HG03378 (cell line): ENCODE data around the gene INSRR.

Experiments
- ATAC-seq: cut with Tn5 transposase; IDR thresholded peaks from one replicate; pipeline ENCODE4 v1.9.1; 2021; ENCODE audit warnings: mild to moderate bottlenecking, moderate library complexity; ENCODE audit not compliant: unreplicated experiment

Gene INSRR

GRCh38 chr1:156875341-156875615, 16.4 kb upstream of the INSRR start:
- no peak for ATAC-seq

GRCh38 chr1:156874572-156875340, 15.8 kb upstream of the INSRR start:
- no peak for ATAC-seq

GRCh38 chr1:156874142-156874541, 15.2 kb upstream of the INSRR start:
- no peak for ATAC-seq

GRCh38 chr1:156873659-156874058, 14.7 kb upstream of the INSRR start:
- ATAC-seq: no peak

GRCh38 chr1:156869455-156869854, 10.5 kb upstream of the INSRR start:
- no peak for ATAC-seq

- ATAC-seq: no peak
Measured at GRCh38 chr1:156868341-156868740, 9.4 kb upstream of the INSRR start.

- no peak for ATAC-seq
Measured at GRCh38 chr1:156866249-156866909, 7.5 kb upstream of the INSRR start.

- no peak for ATAC-seq
Measured at GRCh38 chr1:156865865-156866248, 6.9 kb upstream of the INSRR start.

GRCh38 chr1:156865258-156865657, 6.3 kb upstream of the INSRR start:
- no peak for ATAC-seq

GRCh38 chr1:156864796-156865195, 5.9 kb upstream of the INSRR start:
- no peak for ATAC-seq

- ATAC-seq: no peak
Measured at GRCh38 chr1:156863631-156864030, 4.7 kb upstream of the INSRR start.

GRCh38 chr1:156862997-156863599, 4.2 kb upstream of the INSRR start:
- no peak for ATAC-seq

- ATAC-seq: no peak
Measured at GRCh38 chr1:156862584-156862983, 3.7 kb upstream of the INSRR start.

- no peak for ATAC-seq
Measured at GRCh38 chr1:156860628-156861423, 1.9 kb upstream of the INSRR start, which contains the start of gene NTRK1. Gene NTRK1, plus strand, starts transcription at chr1:156860865. Its CDS starts 70 bp downstream, at chr1:156860935.

- ATAC-seq: no peak
Measured at GRCh38 chr1:156860113-156860627, 1.3 kb upstream of the INSRR start.

GRCh38 chr1:156859523-156860112, 701 bp upstream of the INSRR start:
- no peak for ATAC-seq

- ATAC-seq: no peak
Measured at GRCh38 chr1:156858555-156858956, 361 bp downstream of the INSRR start.

GRCh38 chr1:156857532-156857931, 1.4 kb downstream of the INSRR start:
- no peak for ATAC-seq

- ATAC-seq: no peak
Measured at GRCh38 chr1:156856282-156856785, 2.6 kb downstream of the INSRR start.

GRCh38 chr1:156854634-156855033, 4.3 kb downstream of the INSRR start:
- no peak for ATAC-seq

GRCh38 chr1:156853761-156854160, 5.2 kb downstream of the INSRR start:
- no peak for ATAC-seq
